Ascending aorta (tissue), 2 donors: ENCODE measurements around the gene MINDY4. TPM values are rescaled to one million over a fixed set of nuclear protein-coding genes. Genes with fewer than 3 reads are reported as not detected.

Experiments used
- DNase-seq, 2 donors: peaks; one replicate each; pipeline ENCODE4 v3.0.0-alpha.2; 2019; ENCODE audit warnings: low spot score in 2 of 2
- H3K27ac ChIP-seq, 2 donors: fragments of 200-600 bp; sonication (generic); one replicate each; pipeline ENCODE4 v1.5.1; 2016 to 2017; ENCODE audit warnings: mild to moderate bottlenecking in 1 of 2
- H3K27me3 ChIP-seq: fragments of 200-600 bp; sonication (generic); one replicate; pipeline ENCODE4 v1.5.1; 2017
- H3K36me3 ChIP-seq, 2 donors: fragments of 200-600 bp; sonication (generic); one replicate each; pipeline ENCODE4 v1.5.1; 2016
- H3K4me1 ChIP-seq, 2 donors: fragments of 200-600 bp; sonication (generic); one replicate each; pipeline ENCODE4 v1.5.1; 2016 to 2017; ENCODE audit warnings: mild to moderate bottlenecking in 1 of 2
- H3K4me3 ChIP-seq, 2 donors: fragments of 200-600 bp; sonication (generic); one replicate each; pipeline ENCODE4 v1.5.1; 2016 to 2017; ENCODE audit warnings: mild to moderate bottlenecking in 1 of 2
- H3K9me3 ChIP-seq, 2 donors: fragments of 200-600 bp; sonication (generic); one replicate each; pipeline ENCODE4 v1.5.1; 2016
- intact Hi-C: fragments of 100-400 bp; cut with DNase I; formaldehyde crosslinking; loops from one replicate; pipeline ENCODE4 v1.15.1; 2023
- total RNA-seq: library from RNA; depleted of rRNA; stranded (reverse); fragments of >200 nt; gene quantifications from one replicate; pipeline ENCODE4 v1.1.0, GENCODE V29; 2016
- TF ChIP-seq, protein P1 (sequence below), 3 experiments: fragments of 200-600 bp in 2 of 3; fragments of 450-650 bp in 1 of 3; sonication (generic) in 2 of 3; IDR thresholded peaks; one replicate each; pipeline ENCODE4 v1.5.1; 2016 to 2019; ENCODE audit warnings: antibody characterized with exemption in 3 of 3, mild to moderate bottlenecking in 1 of 3, moderate library complexity in 1 of 3

The MINDY4 gene
- total RNA-seq, 1 donor from 2014 or later, result 6.0 TPM

DNA sequence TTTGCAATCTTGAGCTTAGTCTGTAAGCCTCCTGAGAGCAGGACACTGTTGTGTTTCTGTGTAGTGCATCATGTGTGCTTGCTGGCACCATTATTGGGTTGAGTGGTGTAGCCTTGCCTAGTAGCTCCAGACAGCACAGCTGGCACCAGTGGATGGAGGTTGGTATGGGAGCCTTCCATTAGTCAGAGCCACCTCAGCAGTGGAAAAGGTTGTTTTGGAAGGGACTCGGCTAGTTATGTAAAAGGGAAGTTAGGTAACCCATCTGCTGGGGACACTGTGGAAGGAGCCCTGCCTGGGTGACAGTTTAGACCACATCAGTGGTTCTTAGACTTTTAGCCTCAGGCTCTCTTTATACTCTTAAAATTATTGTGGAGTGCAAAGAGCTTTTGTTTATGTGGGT, 16.3 kb downstream of the MINDY4 start:
- H3K4me1 ChIP-seq, result peaks cover 3 to 12% of the 10 kb centered on the region in 2 donors
- TF ChIP-seq, protein P1, sequence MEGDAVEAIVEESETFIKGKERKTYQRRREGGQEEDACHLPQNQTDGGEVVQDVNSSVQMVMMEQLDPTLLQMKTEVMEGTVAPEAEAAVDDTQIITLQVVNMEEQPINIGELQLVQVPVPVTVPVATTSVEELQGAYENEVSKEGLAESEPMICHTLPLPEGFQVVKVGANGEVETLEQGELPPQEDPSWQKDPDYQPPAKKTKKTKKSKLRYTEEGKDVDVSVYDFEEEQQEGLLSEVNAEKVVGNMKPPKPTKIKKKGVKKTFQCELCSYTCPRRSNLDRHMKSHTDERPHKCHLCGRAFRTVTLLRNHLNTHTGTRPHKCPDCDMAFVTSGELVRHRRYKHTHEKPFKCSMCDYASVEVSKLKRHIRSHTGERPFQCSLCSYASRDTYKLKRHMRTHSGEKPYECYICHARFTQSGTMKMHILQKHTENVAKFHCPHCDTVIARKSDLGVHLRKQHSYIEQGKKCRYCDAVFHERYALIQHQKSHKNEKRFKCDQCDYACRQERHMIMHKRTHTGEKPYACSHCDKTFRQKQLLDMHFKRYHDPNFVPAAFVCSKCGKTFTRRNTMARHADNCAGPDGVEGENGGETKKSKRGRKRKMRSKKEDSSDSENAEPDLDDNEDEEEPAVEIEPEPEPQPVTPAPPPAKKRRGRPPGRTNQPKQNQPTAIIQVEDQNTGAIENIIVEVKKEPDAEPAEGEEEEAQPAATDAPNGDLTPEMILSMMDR (IDR thresholded peaks at IDR 0.05), result no peak
- H3K36me3 ChIP-seq, result peaks cover 18 to 36% of the 10 kb centered on the region in 2 donors
- no peak overlapping the region for H3K4me3 ChIP-seq
- no peaks in the 10 kb centered on the region for H3K27me3 ChIP-seq
- peak in 1 of 2 donors; percentile 60 for DNase-seq
- intact Hi-C loops, result loop anchor here (10.0 kb wide), 1 partner anchor 763 kb away; the partner anchor contains the start of genes FKBP14 and PLEKHA8
- peak overlapping the region in 1 of 2 donors; percentile 44 for H3K27ac ChIP-seq
- H3K9me3 ChIP-seq, result no peaks in the 10 kb centered on the region

DNA sequence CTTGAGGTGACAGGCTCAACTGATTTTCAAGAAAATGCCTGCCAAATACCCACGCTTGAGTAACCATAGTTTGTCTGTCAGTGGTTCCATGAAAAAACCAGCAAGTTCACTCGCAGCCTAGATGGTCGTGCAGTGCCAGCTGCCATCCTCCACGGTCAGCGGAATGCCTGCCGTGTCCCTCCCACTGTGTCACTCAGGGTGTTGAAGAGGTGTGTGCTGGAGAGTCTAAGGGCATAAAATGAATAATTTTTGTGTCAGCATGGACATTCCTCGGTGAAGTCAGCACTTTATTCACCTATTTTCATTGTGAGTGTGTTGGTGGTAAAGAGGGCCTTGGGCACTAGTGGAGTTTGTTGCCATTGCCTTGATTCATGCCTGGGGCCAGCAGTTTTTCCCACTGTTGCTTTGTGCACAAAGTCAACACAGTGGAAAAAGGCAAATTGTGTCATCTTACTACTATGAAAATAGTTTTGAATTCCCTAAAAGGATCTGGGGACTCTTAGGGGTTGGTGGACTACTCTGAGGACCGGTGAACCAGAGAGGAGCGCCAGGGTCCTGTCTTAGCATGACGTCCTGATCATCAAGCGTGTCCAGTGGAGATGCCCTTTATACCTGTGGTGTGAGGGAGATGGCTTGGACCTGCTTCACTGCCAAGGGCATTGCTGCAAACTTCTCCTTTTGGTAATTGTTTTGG, 17.6 kb downstream of the MINDY4 start:
- DNase-seq, result peak in 1 of 2 donors; percentile 66
- H3K27me3 ChIP-seq, result no peaks in the 10 kb centered on the region
- no peak overlapping the region for H3K4me3 ChIP-seq
- TF ChIP-seq, protein P1 (IDR thresholded peaks at IDR 0.05), result no peak
- H3K36me3 ChIP-seq, result peaks cover 11 to 37% of the 10 kb centered on the region in 2 donors
- peak overlapping the region; percentile 76 to 95 for H3K27ac ChIP-seq
- H3K9me3 ChIP-seq, result no peaks in the 10 kb centered on the region
- intact Hi-C loops, result loop anchor here (10.0 kb wide), 1 partner anchor 764 kb away; the partner anchor contains the start of genes FKBP14 and PLEKHA8
- peaks cover 3 to 12% of the 10 kb centered on the region in 2 donors for H3K4me1 ChIP-seq

DNA sequence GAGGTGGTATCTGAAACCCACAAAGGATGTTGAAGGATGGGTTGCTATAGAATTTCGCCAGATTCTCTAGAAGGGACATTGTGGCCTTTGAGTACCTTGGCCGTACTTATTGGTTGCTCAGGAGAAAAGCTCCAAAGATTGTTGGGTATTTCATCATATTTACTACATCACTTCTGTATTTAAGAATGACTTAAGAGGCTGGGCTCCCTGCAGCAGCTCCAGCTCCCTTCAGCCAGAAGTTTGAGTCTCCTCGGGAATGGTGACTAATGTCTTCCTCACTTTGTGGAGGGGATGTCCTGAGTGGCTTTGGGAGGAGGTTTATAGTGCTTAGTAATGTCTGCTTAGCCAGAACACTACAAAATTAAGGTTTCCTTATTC, 18.1 kb downstream of the MINDY4 start:
- peak; percentile 54 to 87 for DNase-seq
- H3K36me3 ChIP-seq, result peaks cover 9 to 37% of the 10 kb centered on the region in 2 donors
- peak overlapping the region; percentile 76 to 95 for H3K27ac ChIP-seq
- intact Hi-C loops, result loop anchor here (10.0 kb wide), 1 partner anchor 765 kb away; the partner anchor contains the start of genes FKBP14 and PLEKHA8
- peaks cover 3 to 12% of the 10 kb centered on the region in 2 donors for H3K4me1 ChIP-seq
- no peak overlapping the region for H3K4me3 ChIP-seq
- no peaks in the 10 kb centered on the region for H3K27me3 ChIP-seq
- TF ChIP-seq, protein P1 (IDR thresholded peaks at IDR 0.05), result no peak
- no peaks in the 10 kb centered on the region for H3K9me3 ChIP-seq

DNA sequence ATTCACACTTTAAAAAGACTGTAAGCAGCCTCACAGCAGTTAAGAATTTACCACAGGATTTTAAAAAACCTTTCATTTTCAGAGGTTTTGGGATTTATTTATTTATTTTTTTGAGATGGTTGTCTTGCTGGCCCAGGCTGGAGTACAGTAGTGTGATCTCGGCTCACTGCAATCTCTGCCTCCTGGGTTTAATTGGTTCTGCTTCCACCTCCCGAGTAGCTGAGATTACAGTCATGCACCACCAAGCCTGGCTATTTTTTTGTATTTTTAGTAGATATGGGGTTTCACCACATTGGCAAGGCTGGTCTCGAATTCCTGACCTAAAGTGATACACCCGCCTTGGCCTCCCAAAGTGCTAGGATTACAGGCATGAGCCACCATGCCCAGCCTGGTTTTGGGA, 19.1 kb downstream of the MINDY4 start:
- H3K4me1 ChIP-seq, result peaks cover 3 to 12% of the 10 kb centered on the region in 2 donors
- TF ChIP-seq, protein P1 (IDR thresholded peaks at IDR 0.05), result no peak
- intact Hi-C loops, result no loop called here

DNA sequence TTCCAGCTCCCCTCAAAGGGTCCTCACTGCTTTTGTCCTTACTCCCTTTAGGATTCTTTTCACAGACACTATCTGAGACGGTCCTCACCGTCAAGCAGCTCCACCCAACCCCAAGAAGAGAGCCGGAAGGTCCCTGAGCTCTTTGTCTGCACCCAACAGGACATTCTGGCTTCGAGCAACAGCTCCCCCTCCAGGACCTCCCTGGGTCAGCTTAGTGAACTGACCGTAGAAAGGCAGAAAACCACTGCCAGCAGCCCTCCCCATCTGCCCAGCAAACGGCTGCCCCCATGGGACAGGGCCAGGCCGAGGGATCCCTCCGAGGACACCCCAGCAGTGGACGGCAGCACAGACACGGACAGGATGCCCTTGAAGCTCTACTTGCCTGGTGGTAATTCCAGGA, 19.9 kb downstream of the MINDY4 start:
- H3K4me1 ChIP-seq, result peaks cover 3 to 15% of the 10 kb centered on the region in 2 donors
- H3K27ac ChIP-seq, result peak overlapping the region; percentile 24 to 81
- H3K9me3 ChIP-seq, result no peaks in the 10 kb centered on the region
- peaks cover 0 to 20% of the 10 kb centered on the region in 2 donors for H3K36me3 ChIP-seq
- DNase-seq, result no peak
- no peak overlapping the region for H3K4me3 ChIP-seq
- no peaks in the 10 kb centered on the region for H3K27me3 ChIP-seq
- TF ChIP-seq, protein P1 (IDR thresholded peaks at IDR 0.05), result no peak
- intact Hi-C loops, result no loop called here

More for the DNA sequence above, 19.1 kb downstream of the MINDY4 start:
- peak overlapping the region; percentile 76 to 81 for H3K27ac ChIP-seq
- peaks cover 6 to 28% of the 10 kb centered on the region in 2 donors for H3K36me3 ChIP-seq
- no peak overlapping the region for H3K4me3 ChIP-seq
- H3K27me3 ChIP-seq, result no peaks in the 10 kb centered on the region
- DNase-seq, result no peak
- H3K9me3 ChIP-seq, result no peaks in the 10 kb centered on the region
